K562 (cell line): ENCODE results near the gene LPIN1. TPM values are rescaled to one million over a fixed set of nuclear protein-coding genes. Genes with fewer than 3 reads are reported as not detected.

Experiments used
- ATAC-seq: fragments of 200-7000 bp; cut with Tn5 transposase; 3 replicates; pipeline ENCODE4 v1.9.1; 2020; ENCODE audit warnings: moderate library complexity
- BruUV-seq: library from RNA; stranded (reverse); fragments of 400-500 nt; replicated peaks from 2 replicates; lab custom pipeline; 2021; lab: Mats Ljungman, UMichigan
- CTCF ChIA-PET: fragments of 300-600 bp; formaldehyde crosslinking; extraction: SDS; loops from one replicate; lab custom pipeline; 2021; ENCODE audit warnings: low intra/inter-chr PET ratio; lab: Yijun Ruan, JAX
- POLR2A ChIA-PET: fragments of 300-600, 350-650 bp; sonication (Branson Sonifier 250); formaldehyde crosslinking; extraction: SDS; loops from one replicate; lab custom pipeline; 2021; ENCODE audit warnings: antibody characterized with exemption, inconsistent platforms; lab: Yijun Ruan, JAX
- DNase-seq, 4 experiments: peaks; one replicate each; pipeline versions ENCODE4 v3.0.0 to v3.0.0-alpha.2; 2011 to 2018; ENCODE audit warnings: low spot score in 3 of 4, mixed read lengths in 3 of 4; ENCODE audit errors: extremely low read depth in 1 of 4
- FAIRE-seq: peaks from 2 replicates; lab custom pipeline; 2011; peaks lifted over from hg19 to GRCh38; lab: Jason Lieb, UNC
- H2AFZ ChIP-seq: 2 replicates; pipeline ENCODE4 v1.6.0; 2011; ENCODE audit warnings: low read depth, low read length, control low read depth, inconsistent platforms
- H3K27ac ChIP-seq: fragments of 200-600 bp; 3 replicates; pipeline ENCODE4 v1.8.0; 2011; ENCODE audit warnings: low read depth, mild to moderate bottlenecking, control low read depth, inconsistent platforms, low read length, moderate library complexity, mixed read lengths; ENCODE audit errors: extremely low read depth
- H3K27me3 ChIP-seq, 2 experiments: fragments of 300-600 bp in 1 of 2; 2 replicates in 1 of 2; 3 replicates in 1 of 2; pipeline versions ENCODE4 v1.6.0 to v1.8.0; 2011; ENCODE audit warnings: inconsistent platforms in 2 of 2, low read length in 2 of 2, mild to moderate bottlenecking in 1 of 2, mixed read lengths in 1 of 2, moderate library complexity in 1 of 2; ENCODE audit not compliant: control insufficient read depth in 2 of 2, insufficient read depth in 2 of 2
- H3K36me3 ChIP-seq: fragments of 300-600 bp; 3 replicates; pipeline ENCODE4 v1.8.0; 2011; ENCODE audit warnings: mild to moderate bottlenecking, low read length, inconsistent platforms; ENCODE audit not compliant: control insufficient read depth, insufficient read depth
- H3K4me1 ChIP-seq, 2 experiments: fragments of 200-600 bp in 1 of 2; replicated peaks in 1 of 2; 2 replicates in 1 of 2; 3 replicates in 1 of 2; pipeline versions ENCODE4 v1.5.1 to v1.8.0; 2011; ENCODE audit warnings: inconsistent platforms in 2 of 2, low read length in 2 of 2, mild to moderate bottlenecking in 1 of 2, mixed read lengths in 1 of 2, moderate library complexity in 1 of 2; ENCODE audit not compliant: control insufficient read depth in 2 of 2, insufficient read depth in 2 of 2
- H3K4me2 ChIP-seq: 2 replicates; pipeline ENCODE4 v1.6.1; 2011; ENCODE audit warnings: low read length, control low read depth, inconsistent platforms, mixed read lengths; ENCODE audit not compliant: insufficient read depth
- H3K4me3 ChIP-seq: fragments of 200-600 bp; sonication (generic), shearing (Covaris generic); 2 replicates; pipeline ENCODE4 v1.5.1; 2016; ENCODE audit warnings: control low read depth, inconsistent platforms
- H3K79me2 ChIP-seq: fragments of 200-600 bp; 3 replicates; pipeline ENCODE4 v1.8.0; 2011; ENCODE audit warnings: low read length, inconsistent platforms; ENCODE audit not compliant: control insufficient read depth, insufficient read depth
- H3K9ac ChIP-seq, 2 experiments: 2 replicates each; pipeline versions ENCODE4 v1.6.0 to v1.6.1; 2011; ENCODE audit warnings: low read depth in 2 of 2, low read length in 2 of 2, control low read depth in 1 of 2, inconsistent platforms in 1 of 2, mild to moderate bottlenecking in 1 of 2, mixed read lengths in 1 of 2; ENCODE audit not compliant: insufficient read depth in 1 of 2
- H3K9me1 ChIP-seq: one replicate; pipeline ENCODE4 v1.6.0; 2011; ENCODE audit warnings: inconsistent platforms, mild to moderate bottlenecking, low read length, moderate library complexity; ENCODE audit not compliant: control insufficient read depth, insufficient read depth
- H3K9me3 ChIP-seq: replicated peaks from 2 replicates; pipeline ENCODE4 v1.5.1; 2011; ENCODE audit warnings: low read depth, low read length, inconsistent platforms; ENCODE audit not compliant: control insufficient read depth, insufficient read depth
- H4K20me1 ChIP-seq: replicated peaks from 2 replicates; pipeline ENCODE4 v1.6.1; 2011; ENCODE audit warnings: low read length, inconsistent platforms, mixed read lengths; ENCODE audit not compliant: control insufficient read depth, insufficient read depth
- CBFA2T3 ChIP-seq: fragments of 450-650 bp; IDR thresholded peaks from 2 replicates; pipeline ENCODE4 v1.6.1; 2017
- CBX2 ChIP-seq: fragments of 200-600 bp; sonication (generic); IDR thresholded peaks from one replicate; pipeline ENCODE4 v1.6.1; 2012; ENCODE audit warnings: mild to moderate bottlenecking, low read length, inconsistent platforms; ENCODE audit not compliant: insufficient read depth, poor library complexity, severe bottlenecking
- CTCF ChIP-seq, 3 experiments: IDR thresholded peaks in 2 of 3; conservative IDR thresholded peaks in 1 of 3; 2 replicates each; pipeline ENCODE4 v1.5.1; 2011 to 2012; ENCODE audit warnings: low read length in 3 of 3, mild to moderate bottlenecking in 3 of 3, control low read depth in 2 of 3, improper control_type of control experiment in 1 of 3, inconsistent platforms in 1 of 3, low read depth in 1 of 3, mixed read lengths in 1 of 3, moderate library complexity in 1 of 3; ENCODE audit not compliant: insufficient read depth in 2 of 3
- HDAC2 ChIP-seq: fragments of 450-650 bp; IDR thresholded peaks from 2 replicates; pipeline ENCODE4 v1.6.1; 2016; ENCODE audit warnings: mild to moderate bottlenecking
- NFXL1 ChIP-seq: fragments of 450-650 bp; formaldehyde crosslinking; IDR thresholded peaks from 2 replicates; pipeline ENCODE4 v1.4.0; 2021; ENCODE audit warnings: mild to moderate bottlenecking
- NR1H2 ChIP-seq: sonication (generic); formaldehyde crosslinking; IDR thresholded peaks from 2 replicates; pipeline ENCODE4 v1.4.0; 2020; ENCODE audit warnings: mild to moderate bottlenecking, missing genetic modification reagents
- SMC3 ChIP-seq: conservative IDR thresholded peaks from 2 replicates; pipeline ENCODE4 v1.6.1; 2011; ENCODE audit warnings: low read depth, low read length, improper control_type of control experiment; ENCODE audit not compliant: insufficient read depth
- SPI1 ChIP-seq: IDR thresholded peaks from 2 replicates; pipeline ENCODE4 v1.6.1; 2011; ENCODE audit warnings: low read depth, low read length, control low read depth, borderline replicate concordance
- TCF3 ChIP-seq: sonication (generic); formaldehyde crosslinking; IDR thresholded peaks from 2 replicates; pipeline ENCODE4 v1.4.0; 2020; ENCODE audit warnings: mild to moderate bottlenecking, missing genetic modification reagents
- TFAM ChIP-seq: fragments of 250-450 bp; sonication (Bioruptor Pico); conservative IDR thresholded peaks from 2 replicates; pipeline ENCODE4 v1.5.0; 2021; ENCODE audit warnings: mild to moderate bottlenecking, moderate library complexity
- TSC22D4 ChIP-seq: fragments of 450-650 bp; IDR thresholded peaks from 2 replicates; pipeline ENCODE4 v1.6.1; 2016; ENCODE audit warnings: missing genetic modification characterization, missing biosample characterization, control low read depth
- ZFP91 ChIP-seq: sonication (generic); formaldehyde crosslinking; IDR thresholded peaks from 2 replicates; pipeline ENCODE4 v1.8.0; 2022; ENCODE audit warnings: mild to moderate bottlenecking, missing genetic modification reagents
- ZNF280A ChIP-seq: fragments of 450-650 bp; IDR thresholded peaks from 2 replicates; pipeline ENCODE4 v1.6.1; 2018; ENCODE audit warnings: mild to moderate bottlenecking, low read depth; ENCODE audit not compliant: partially characterized antibody
- ZNF518B ChIP-seq: fragments of 250-450 bp; sonication (Bioruptor Pico); IDR thresholded peaks from 2 replicates; pipeline ENCODE4 v1.5.0; 2021; ENCODE audit warnings: mild to moderate bottlenecking, moderate library complexity
- WGBS: fragments of 100-300 bp; shearing (Covaris generic); methylation state at CpG from one replicate; pipeline ENCODE4 v1.1.6; 2016; ENCODE audit warnings: low coverage, mixed read lengths; ENCODE audit not compliant: insufficient coverage; ENCODE audit errors: missing lambda C conversion rate; 5-methylcytosine and 5-hydroxymethylcytosine counted together
- in situ Hi-C: fragments of 300-500 bp; cut with MboI; formaldehyde crosslinking; loops from 4 replicates; pipeline ENCODE4 v1.15.0; 2018; ENCODE audit warnings: inconsistent platforms, mixed read lengths
- intact Hi-C: fragments of 100-400 bp; cut with micrococcal nuclease; formaldehyde crosslinking; loops from 2 replicates; pipeline ENCODE4 v1.14.2; 2022
- polyA plus RNA-seq, 8 experiments: library from polyadenylated mRNA; depleted of rRNA in 4 of 8; stranded (reverse) in 5 of 8; unstranded in 3 of 8; fragments of >200 nt; fragmentation: Nextera tagmentation in 2 of 8; fragmentation: Illumina TruSeq in 1 of 8; extraction: Ambion mirVana in 2 of 8; extraction: Trizol in 1 of 8; gene quantifications; 2 replicates each; pipeline versions ENCODE4 v1.2.1 to v1.2.3, GENCODE V29; 2011 to 2014; ENCODE audit warnings: inconsistent platforms in 1 of 8, missing spikeins in 1 of 8
- total RNA-seq, 7 experiments: library from RNA; depleted of rRNA in 6 of 7; stranded (reverse); fragments of >200 nt in 6 of 7; fragmentation: Illumina TruSeq in 2 of 7; extraction: Trizol in 2 of 7; gene quantifications; 2 replicates each; pipeline versions ENCODE4 v1.2.1 to v1.2.3, GENCODE V29; 2011 to 2021; ENCODE audit warnings: low replicate concordance in 1 of 7

LPIN1 gene
- total and polyA plus RNA-seq, 9 of the 15 experiments (the other 6 are each of a cell fraction or from before 2014, with no cell fraction given), result 9.2 to 84.0 (median 27.8) TPM

- Histone ChIP-seq H3K27ac (no peak overlapping the region), H3K4me3 (no peak overlapping the region), H3K4me1 (peaks cover 0 to 7% of the 10 kb centered on the region in 2 experiments; a peak in 1 of 5 replicates), H3K27me3 (peaks cover 0 to 11% of the 10 kb centered on the region in 2 experiments; a peak in 1 of 5 replicates), H3K4me2 (no peak overlapping the region), H3K36me3 (no peaks in the 10 kb centered on the region), H4K20me1 (no peaks in the 10 kb centered on the region), H3K79me2 (no peaks in the 10 kb centered on the region), H2AFZ (no peak overlapping the region), H3K9me3 (no peaks in the 10 kb centered on the region), H3K9me1 (no peaks in the 10 kb centered on the region), H3K9ac (no peak overlapping the region)
- FAIRE-seq (no peak), ATAC-seq (no peak), DNase-seq (no peak)
- ChIA-PET CTCF (no interaction called here), POLR2A (no interaction called here)
- intact Hi-C loops, result loop anchor here (10.0 kb wide), 1 partner anchor 448 kb away; no protein-coding TSS in a partner anchor
- WGBS, result 30% methylated on average over 7 of the region's 7 CpGs
- in situ Hi-C loops, result no loop called here
- BruUV-seq, result no TSS peak
- TF ChIP-seq TCF3 (CRISPR knock-in tag) (no peak), SMC3 (no peak), CBX2 (no peak), SPI1 (no peak), CTCF (IDR thresholded peaks at IDR 0.05 in 2 of 3, conservative IDR thresholded peaks at IDR 0.05 in 1 of 3; ENCODE audit: insufficient read depth in 2 of 3, low read depth in 1 of 3, low read length in 3 of 3) (no peak), ZNF280A (no peak), NR1H2 (CRISPR knock-in tag) (no peak), TFAM (no peak), HDAC2 (no peak), CBFA2T3 (no peak), ZNF518B (CRISPR knock-in tag) (no peak), NFXL1 (CRISPR knock-in tag) (no peak), ZFP91 (CRISPR knock-in tag) (no peak), TSC22D4 (tag) (no peak)
Observed at GRCh38 chr2:11836647-11837219, 90.3 kb downstream of the LPIN1 start.
